Measurements from ENCODE around the gene EGFL8.

Gene EGFL8

DNA sequence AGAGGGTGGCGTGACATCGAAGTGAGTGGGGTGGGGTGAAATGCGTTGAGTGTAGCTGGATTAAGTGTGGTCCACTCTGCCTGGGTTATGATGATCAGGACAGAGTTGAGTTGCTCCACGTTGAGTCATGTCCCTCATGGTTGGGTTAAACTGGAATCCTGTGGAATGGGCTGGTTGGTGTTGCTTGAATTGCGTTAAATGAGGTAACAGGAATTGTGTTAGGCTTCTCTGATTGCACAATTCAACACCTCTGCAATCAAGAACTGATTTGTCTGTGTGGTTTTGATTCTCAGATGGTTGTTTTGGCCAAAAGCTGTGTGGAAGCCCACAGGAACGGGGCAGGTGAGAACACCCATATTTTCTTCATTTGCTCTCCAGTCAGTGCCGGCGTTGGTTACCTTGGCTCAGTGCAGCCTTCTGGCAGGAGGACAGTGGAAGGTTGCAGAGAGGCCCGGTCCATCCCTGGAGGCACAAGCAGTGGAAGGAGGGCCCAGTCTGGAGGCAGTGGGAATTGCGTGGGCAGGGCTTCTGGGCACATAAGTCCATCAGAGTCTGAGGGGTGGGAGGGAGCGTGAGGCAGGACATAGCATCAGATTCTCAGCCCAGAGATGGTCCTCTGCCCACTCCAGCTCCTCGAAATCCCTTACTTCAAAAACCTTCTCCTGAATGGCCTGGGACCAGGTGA lies 47.8 kb downstream of the EGFL8 start:
- H3K4me2 ChIP-seq (ENCODE audit: low read depth, low read length, poor library complexity, severe bottlenecking), result no peak overlapping the region
- H3K36me3 ChIP-seq (ENCODE audit: insufficient read depth, low read length), result no peaks in the 10 kb centered on the region
- H3K4me1 ChIP-seq (ENCODE audit: insufficient read depth, low read length, poor library complexity, severe bottlenecking), result no peaks in the 10 kb centered on the region
- no peaks in the 10 kb centered on the region for H3K27me3 ChIP-seq (ENCODE audit: insufficient read depth, low read length, poor library complexity, severe bottlenecking)
- H3K9me3 ChIP-seq (ENCODE audit: insufficient read depth, low read depth, low read length), result no peaks in the 10 kb centered on the region
- H3K4me3 ChIP-seq (ENCODE audit: low read length, poor library complexity, severe bottlenecking), result no peak overlapping the region
- H4K20me1 ChIP-seq (ENCODE audit: insufficient read depth, low read length, poor library complexity, severe bottlenecking), result no peaks in the 10 kb centered on the region
- no peaks in the 10 kb centered on the region for H3K9me2 ChIP-seq (replicated peaks; ENCODE audit: low read depth, low read length)
- no peak overlapping the region for H3K9ac ChIP-seq (ENCODE audit: low read depth, low read length, poor library complexity, severe bottlenecking)
- no peak for TF ChIP-seq EZH2phosphoT487 (IDR thresholded peaks at IDR 0.05; ENCODE audit: borderline replicate concordance)
- TF ChIP-seq, protein P1, sequence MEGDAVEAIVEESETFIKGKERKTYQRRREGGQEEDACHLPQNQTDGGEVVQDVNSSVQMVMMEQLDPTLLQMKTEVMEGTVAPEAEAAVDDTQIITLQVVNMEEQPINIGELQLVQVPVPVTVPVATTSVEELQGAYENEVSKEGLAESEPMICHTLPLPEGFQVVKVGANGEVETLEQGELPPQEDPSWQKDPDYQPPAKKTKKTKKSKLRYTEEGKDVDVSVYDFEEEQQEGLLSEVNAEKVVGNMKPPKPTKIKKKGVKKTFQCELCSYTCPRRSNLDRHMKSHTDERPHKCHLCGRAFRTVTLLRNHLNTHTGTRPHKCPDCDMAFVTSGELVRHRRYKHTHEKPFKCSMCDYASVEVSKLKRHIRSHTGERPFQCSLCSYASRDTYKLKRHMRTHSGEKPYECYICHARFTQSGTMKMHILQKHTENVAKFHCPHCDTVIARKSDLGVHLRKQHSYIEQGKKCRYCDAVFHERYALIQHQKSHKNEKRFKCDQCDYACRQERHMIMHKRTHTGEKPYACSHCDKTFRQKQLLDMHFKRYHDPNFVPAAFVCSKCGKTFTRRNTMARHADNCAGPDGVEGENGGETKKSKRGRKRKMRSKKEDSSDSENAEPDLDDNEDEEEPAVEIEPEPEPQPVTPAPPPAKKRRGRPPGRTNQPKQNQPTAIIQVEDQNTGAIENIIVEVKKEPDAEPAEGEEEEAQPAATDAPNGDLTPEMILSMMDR (conservative IDR thresholded peaks at IDR 0.05; ENCODE audit: low read length), result no peak
- H3K79me2 ChIP-seq (ENCODE audit: insufficient read depth, low read length), result no peaks in the 10 kb centered on the region
- no peak overlapping the region for H2AFZ ChIP-seq (ENCODE audit: low read length)
- no peaks in the 10 kb centered on the region for H3F3A ChIP-seq (ENCODE audit: low read depth)

- Histone ChIP-seq H3K4me1 (ENCODE audit: insufficient read depth, low read length, poor library complexity, severe bottlenecking) (no peaks in the 10 kb centered on the region), H3F3A (ENCODE audit: low read depth) (no peaks in the 10 kb centered on the region), H3K9ac (ENCODE audit: low read depth, low read length, poor library complexity, severe bottlenecking) (no peak overlapping the region), H3K4me3 (ENCODE audit: low read length, poor library complexity, severe bottlenecking) (no peak overlapping the region), H3K4me2 (ENCODE audit: low read depth, low read length, poor library complexity, severe bottlenecking) (no peak overlapping the region), H3K36me3 (ENCODE audit: insufficient read depth, low read length) (no peaks in the 10 kb centered on the region), H3K9me2 (replicated peaks; ENCODE audit: low read depth, low read length) (no peaks in the 10 kb centered on the region), H3K9me3 (ENCODE audit: insufficient read depth, low read depth, low read length) (no peaks in the 10 kb centered on the region), H3K27me3 (ENCODE audit: insufficient read depth, low read length, poor library complexity, severe bottlenecking) (no peaks in the 10 kb centered on the region), H3K79me2 (ENCODE audit: insufficient read depth, low read length) (no peaks in the 10 kb centered on the region), H4K20me1 (ENCODE audit: insufficient read depth, low read length, poor library complexity, severe bottlenecking) (no peaks in the 10 kb centered on the region), H2AFZ (ENCODE audit: low read length) (no peak overlapping the region)
- TF ChIP-seq, protein P1 (conservative IDR thresholded peaks at IDR 0.05; ENCODE audit: low read length), result no peak
- no peak for TF ChIP-seq EZH2phosphoT487 (IDR thresholded peaks at IDR 0.05; ENCODE audit: borderline replicate concordance)
Measured at GRCh38 chr6:32213649-32214048, 49.3 kb downstream of the EGFL8 start.

GRCh38 chr6:32214126-32214525 lies 49.7 kb downstream of the EGFL8 start:
- TF ChIP-seq EZH2phosphoT487 (IDR thresholded peaks at IDR 0.05; ENCODE audit: borderline replicate concordance), result no peak
- TF ChIP-seq, protein P1 (conservative IDR thresholded peaks at IDR 0.05; ENCODE audit: low read length), result no peak
- H3K4me2 ChIP-seq (ENCODE audit: low read depth, low read length, poor library complexity, severe bottlenecking), result no peak overlapping the region
- H3K9me3 ChIP-seq (ENCODE audit: insufficient read depth, low read depth, low read length), result no peaks in the 10 kb centered on the region
- H3K9ac ChIP-seq (ENCODE audit: low read depth, low read length, poor library complexity, severe bottlenecking), result no peak overlapping the region
- no peaks in the 10 kb centered on the region for H3F3A ChIP-seq (ENCODE audit: low read depth)
- no peaks in the 10 kb centered on the region for H3K4me1 ChIP-seq (ENCODE audit: insufficient read depth, low read length, poor library complexity, severe bottlenecking)
- no peak overlapping the region for H3K4me3 ChIP-seq (ENCODE audit: low read length, poor library complexity, severe bottlenecking)
- no peaks in the 10 kb centered on the region for H3K27me3 ChIP-seq (ENCODE audit: insufficient read depth, low read length, poor library complexity, severe bottlenecking)
- no peak overlapping the region for H2AFZ ChIP-seq (ENCODE audit: low read length)
- H4K20me1 ChIP-seq (ENCODE audit: insufficient read depth, low read length, poor library complexity, severe bottlenecking), result no peaks in the 10 kb centered on the region
- no peaks in the 10 kb centered on the region for H3K36me3 ChIP-seq (ENCODE audit: insufficient read depth, low read length)
- no peaks in the 10 kb centered on the region for H3K9me2 ChIP-seq (replicated peaks; ENCODE audit: low read depth, low read length)
- no peaks in the 10 kb centered on the region for H3K79me2 ChIP-seq (ENCODE audit: insufficient read depth, low read length)

All from Loucy (cell line).